ENCODE data around the gene AP5S1.
"Not testable (repeated sequence)": the region's sequence is repeated elsewhere in the genome, so short reads cannot be mapped to it uniquely, and the experiment has no call there.

Gene AP5S1

GRCh38 chr20:3785240-3786125, 34.9 kb upstream of the AP5S1 start:
- TF ChIP-seq, protein P1, sequence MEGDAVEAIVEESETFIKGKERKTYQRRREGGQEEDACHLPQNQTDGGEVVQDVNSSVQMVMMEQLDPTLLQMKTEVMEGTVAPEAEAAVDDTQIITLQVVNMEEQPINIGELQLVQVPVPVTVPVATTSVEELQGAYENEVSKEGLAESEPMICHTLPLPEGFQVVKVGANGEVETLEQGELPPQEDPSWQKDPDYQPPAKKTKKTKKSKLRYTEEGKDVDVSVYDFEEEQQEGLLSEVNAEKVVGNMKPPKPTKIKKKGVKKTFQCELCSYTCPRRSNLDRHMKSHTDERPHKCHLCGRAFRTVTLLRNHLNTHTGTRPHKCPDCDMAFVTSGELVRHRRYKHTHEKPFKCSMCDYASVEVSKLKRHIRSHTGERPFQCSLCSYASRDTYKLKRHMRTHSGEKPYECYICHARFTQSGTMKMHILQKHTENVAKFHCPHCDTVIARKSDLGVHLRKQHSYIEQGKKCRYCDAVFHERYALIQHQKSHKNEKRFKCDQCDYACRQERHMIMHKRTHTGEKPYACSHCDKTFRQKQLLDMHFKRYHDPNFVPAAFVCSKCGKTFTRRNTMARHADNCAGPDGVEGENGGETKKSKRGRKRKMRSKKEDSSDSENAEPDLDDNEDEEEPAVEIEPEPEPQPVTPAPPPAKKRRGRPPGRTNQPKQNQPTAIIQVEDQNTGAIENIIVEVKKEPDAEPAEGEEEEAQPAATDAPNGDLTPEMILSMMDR (IDR thresholded peaks at IDR 0.05; ENCODE audit: borderline replicate concordance, insufficient read depth, low read depth, low read length): no peak
- H3K4me3 ChIP-seq (ENCODE audit: low read depth, low read length): peak overlapping the region; percentile 59

DNA sequence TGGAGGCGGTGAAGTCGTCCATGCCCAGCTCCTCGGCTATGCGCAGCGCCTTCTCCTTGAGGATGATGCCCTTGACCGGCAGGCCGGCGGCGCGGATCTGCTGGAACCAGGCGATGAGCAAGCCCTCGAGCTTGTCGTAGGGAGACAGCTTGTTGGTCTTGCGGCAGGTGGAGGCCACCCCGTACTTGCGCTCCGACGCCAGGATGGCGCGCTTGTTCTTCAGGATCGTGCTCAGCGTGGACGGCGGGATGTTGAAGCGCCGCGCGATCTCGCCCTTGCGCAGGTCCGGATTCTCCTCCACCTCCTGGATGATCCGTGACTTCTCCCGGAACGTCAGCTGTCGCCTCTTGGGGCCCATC, 34.2 kb upstream of the AP5S1 start:
- TF ChIP-seq, protein P1 (IDR thresholded peaks at IDR 0.05; ENCODE audit: borderline replicate concordance, insufficient read depth, low read depth, low read length): no peak

DNA sequence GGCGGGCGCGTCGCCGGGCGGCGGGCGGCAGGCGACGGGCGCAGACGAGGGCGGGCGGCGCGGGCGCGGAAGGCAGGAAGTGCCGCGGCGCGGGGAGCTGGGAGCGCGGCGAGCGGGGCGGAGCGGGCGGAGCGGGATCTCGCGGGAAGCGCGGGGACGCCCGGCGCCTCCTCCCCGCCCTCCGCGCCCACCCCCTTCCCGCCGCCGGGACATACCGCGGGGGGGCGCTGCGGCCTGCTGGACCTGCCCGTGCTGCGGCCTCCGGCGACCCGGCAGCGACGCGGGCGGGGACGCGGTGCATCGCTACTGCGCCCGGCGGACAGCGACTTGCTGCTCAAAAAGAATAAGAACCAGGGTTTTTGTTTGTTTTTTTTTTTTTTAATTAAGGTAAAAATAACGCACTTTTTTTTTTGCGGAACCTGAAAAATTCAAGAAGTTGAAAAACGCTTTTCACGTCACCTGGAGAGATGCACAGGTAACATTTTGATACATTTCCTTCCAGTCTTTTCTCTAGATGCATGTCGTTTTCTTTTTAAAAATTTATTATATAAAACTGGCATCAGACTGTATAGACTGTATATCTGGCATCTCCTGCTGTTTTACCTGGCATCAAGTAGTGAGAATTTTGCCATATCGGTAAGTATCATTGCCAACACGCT, 33.6 kb upstream of the AP5S1 start, which contains the start of gene CENPB:
Gene CENPB, minus strand, starts transcription at position 76 of the 659 bp plus-strand sequence. CDS start 257 bp downstream, outside the sequence.
- H3K4me3 ChIP-seq (ENCODE audit: low read depth, low read length): peak within 1 kb of the TSS; percentile 59
- TF ChIP-seq, protein P1 (IDR thresholded peaks at IDR 0.05; ENCODE audit: borderline replicate concordance, insufficient read depth, low read depth, low read length): peak; percentile 85

More for the DNA sequence above, 34.2 kb upstream of the AP5S1 start:
- H3K4me3 ChIP-seq (ENCODE audit: low read depth, low read length): peak overlapping the region; percentile 59

GRCh38 chr20:3787324-3788014, 32.9 kb upstream of the AP5S1 start:
- peak overlapping the region; percentile 5 for H3K4me3 ChIP-seq (ENCODE audit: low read depth, low read length)
- TF ChIP-seq, protein P1 (IDR thresholded peaks at IDR 0.05; ENCODE audit: borderline replicate concordance, insufficient read depth, low read depth, low read length): no peak

DNA sequence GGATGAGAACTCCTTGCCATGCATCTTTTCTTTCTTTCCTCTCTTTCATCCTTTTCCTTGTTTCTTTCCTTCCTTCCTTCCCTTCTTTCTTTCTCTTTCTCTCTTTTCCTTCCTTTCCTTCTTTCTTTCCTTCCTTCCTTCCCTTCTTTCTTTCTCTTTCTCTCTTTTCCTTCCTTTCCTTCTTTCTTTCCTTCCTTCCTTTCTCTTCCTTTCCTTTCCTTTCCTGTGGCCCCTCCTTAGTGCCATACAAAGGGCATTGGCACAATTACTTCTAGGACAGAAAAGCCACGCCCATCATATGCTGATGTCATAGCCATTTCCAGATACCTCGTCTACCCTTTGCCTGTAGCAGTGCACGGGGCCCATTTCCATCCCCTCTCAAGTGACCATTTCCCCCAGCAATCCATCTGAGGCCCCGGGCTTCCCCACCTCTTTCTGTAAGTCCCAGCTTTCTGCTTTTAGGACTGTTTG, 31.6 kb upstream of the AP5S1 start:
- TF ChIP-seq, protein P1 (IDR thresholded peaks at IDR 0.05; ENCODE audit: borderline replicate concordance, insufficient read depth, low read depth, low read length): no peak
- no peak overlapping the region for H3K4me3 ChIP-seq (ENCODE audit: low read depth, low read length)

- H3K4me3 ChIP-seq (ENCODE audit: low read depth, low read length): not testable (repeated sequence)
Measured at GRCh38 chr20:3789201-3789600, 31.1 kb upstream of the AP5S1 start.

DNA sequence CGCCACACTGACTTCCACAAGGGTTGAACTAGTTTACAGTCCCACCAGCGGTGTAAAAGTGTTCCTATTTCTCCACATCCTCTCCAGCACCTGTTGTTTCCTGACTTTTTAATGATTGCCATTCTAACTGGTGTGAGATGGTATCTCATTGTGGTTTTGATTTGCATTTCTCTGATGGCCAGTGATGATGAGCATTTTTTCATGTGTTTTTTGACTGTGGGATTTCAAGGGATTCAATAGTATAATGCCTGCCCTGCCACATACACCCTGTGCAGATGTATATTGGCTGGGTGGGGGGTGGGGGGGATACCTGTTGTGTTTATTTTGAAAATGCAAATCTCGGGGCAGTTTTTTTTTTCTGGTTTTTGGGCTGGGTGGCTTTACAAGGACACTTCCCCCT, 26.2 kb upstream of the AP5S1 start:
- not testable (repeated sequence) for H3K4me3 ChIP-seq (ENCODE audit: low read depth, low read length)

All from GM12875 (cell line).